ENCODE measurements around the gene CTNND1.

- TF ChIP-seq EGR1 (IDR thresholded peaks at IDR 0.05; ENCODE audit: borderline replicate concordance, low read depth, low read length) (no peak), CREB1 (IDR thresholded peaks at IDR 0.05) (no peak), POLR2A (IDR thresholded peaks at IDR 0.05; ENCODE audit: control extremely low read depth in 1 of 2, low read depth in 2 of 2, low read length in 2 of 2) (no peak)
Measured at GRCh38 chr11:57773026-57773598, 11.5 kb downstream of the CTNND1 start.
